ENCODE measurements around the gene SYT9. TPM values are rescaled to one million over a fixed set of nuclear protein-coding genes. Genes with fewer than 3 reads are reported as not detected.

SYT9 gene
- polyA plus RNA-seq, 1 of the 3 experiments (the other 2 are of a cell fraction): 0.10 TPM

DNA sequence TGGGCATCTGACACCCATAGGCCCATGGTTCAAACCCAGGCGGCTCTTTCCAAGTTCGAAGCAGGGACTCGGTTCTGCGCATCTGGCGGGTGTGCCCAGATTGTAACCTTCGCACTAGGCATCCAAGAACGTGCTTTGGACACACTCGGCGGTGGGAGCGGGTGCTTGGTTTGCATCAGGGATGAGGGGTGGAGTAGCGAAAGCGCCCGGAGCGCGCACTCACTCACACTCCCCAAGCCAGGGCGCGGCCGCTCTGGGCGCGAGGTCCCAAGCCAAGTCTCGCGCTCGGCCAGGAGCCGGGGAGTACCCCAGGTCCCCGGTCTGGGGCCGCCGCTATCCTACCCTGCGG, 243 bp upstream of the SYT9 start:
- no peaks in the 10 kb centered on the region for H3K79me2 ChIP-seq (ENCODE audit: insufficient read depth)
- H3K4me1 ChIP-seq (ENCODE audit: control insufficient read depth in 1 of 2, insufficient read depth in 2 of 2, low read depth in 1 of 2, low read length in 1 of 2): peaks cover 0 to 7% of the 10 kb centered on the region in 2 experiments; a peak in 1 of 4 replicates
- ChIA-PET POLR2A (no interaction called here), CTCF (interaction anchor here (1.0 to 1.5 kb wide), 3 partner anchors 9 to 414 kb away, joined by 3 to 6 read pairs (median 4); no protein-coding TSS in a partner anchor)
- H3F3A ChIP-seq (replicated peaks; ENCODE audit: insufficient read depth): no peaks in the 10 kb centered on the region
- TF ChIP-seq SMC3 (IDR thresholded peaks at IDR 0.05; ENCODE audit: low read depth, low read length): no peak
- no peak for TF ChIP-seq TAF1 (IDR thresholded peaks at IDR 0.05; ENCODE audit: borderline replicate concordance, low read depth, low read length)
- no peak for TF ChIP-seq YY1 (IDR thresholded peaks at IDR 0.05; ENCODE audit: low read depth)
- TF ChIP-seq JUND (IDR thresholded peaks at IDR 0.05): no peak
- TF ChIP-seq, protein P1, sequence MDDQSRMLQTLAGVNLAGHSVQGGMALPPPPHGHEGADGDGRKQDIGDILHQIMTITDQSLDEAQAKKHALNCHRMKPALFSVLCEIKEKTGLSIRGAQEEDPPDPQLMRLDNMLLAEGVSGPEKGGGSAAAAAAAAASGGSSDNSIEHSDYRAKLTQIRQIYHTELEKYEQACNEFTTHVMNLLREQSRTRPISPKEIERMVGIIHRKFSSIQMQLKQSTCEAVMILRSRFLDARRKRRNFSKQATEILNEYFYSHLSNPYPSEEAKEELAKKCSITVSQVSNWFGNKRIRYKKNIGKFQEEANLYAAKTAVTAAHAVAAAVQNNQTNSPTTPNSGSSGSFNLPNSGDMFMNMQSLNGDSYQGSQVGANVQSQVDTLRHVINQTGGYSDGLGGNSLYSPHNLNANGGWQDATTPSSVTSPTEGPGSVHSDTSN (IDR thresholded peaks at IDR 0.05): no peak
- TF ChIP-seq RFX5 (IDR thresholded peaks at IDR 0.05; ENCODE audit: low read length): no peak
- TF ChIP-seq RCOR1 (IDR thresholded peaks at IDR 0.05; ENCODE audit: low read length): no peak
- no peak for TF ChIP-seq SIN3A (IDR thresholded peaks at IDR 0.05; ENCODE audit: borderline replicate concordance, low read depth, low read length)
- no peak for TF ChIP-seq POLR2AphosphoS5 (IDR thresholded peaks at IDR 0.05; ENCODE audit: low read depth, low read length)
- no peak for TF ChIP-seq MXI1 (IDR thresholded peaks at IDR 0.05; ENCODE audit: low read depth, low read length)
- TF ChIP-seq, protein P2, sequence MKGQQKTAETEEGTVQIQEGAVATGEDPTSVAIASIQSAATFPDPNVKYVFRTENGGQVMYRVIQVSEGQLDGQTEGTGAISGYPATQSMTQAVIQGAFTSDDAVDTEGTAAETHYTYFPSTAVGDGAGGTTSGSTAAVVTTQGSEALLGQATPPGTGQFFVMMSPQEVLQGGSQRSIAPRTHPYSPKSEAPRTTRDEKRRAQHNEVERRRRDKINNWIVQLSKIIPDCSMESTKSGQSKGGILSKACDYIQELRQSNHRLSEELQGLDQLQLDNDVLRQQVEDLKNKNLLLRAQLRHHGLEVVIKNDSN (IDR thresholded peaks at IDR 0.05; ENCODE audit: borderline replicate concordance, low read depth): no peak
- TF ChIP-seq MEF2A (IDR thresholded peaks at IDR 0.05; ENCODE audit: borderline replicate concordance, low read depth): no peak
- no peak for TF ChIP-seq ELF1 (IDR thresholded peaks at IDR 0.05)
- TF ChIP-seq EP300 (IDR thresholded peaks at IDR 0.05; ENCODE audit: borderline replicate concordance in 1 of 2, low read depth in 1 of 2, low read length in 1 of 2): no peak
- TF ChIP-seq CHD2 (IDR thresholded peaks at IDR 0.05; ENCODE audit: low read length, partially characterized antibody): no peak
- no peak for DNase-seq
- WGBS (ENCODE audit: low lambda C conversion rate): 58% methylated on average over 19 of the region's 28 CpGs
- H3K27ac ChIP-seq (ENCODE audit: low read depth in 2 of 2, low read length in 1 of 2): no peak overlapping the region
- H3K9me3 ChIP-seq: no peaks in the 10 kb centered on the region
- peaks cover 5% of the 10 kb centered on the region; the same call in 1 of the 2 replicates for H3K27me3 ChIP-seq (ENCODE audit: insufficient read depth)
- H4K20me1 ChIP-seq (ENCODE audit: insufficient read depth): no peaks in the 10 kb centered on the region
- H3K36me3 ChIP-seq (replicated peaks in 1 of 2; ENCODE audit: control insufficient read depth in 1 of 2, insufficient read depth in 2 of 2, low read length in 1 of 2): no peaks in the 10 kb centered on the region
- no peak overlapping the region for H2AFZ ChIP-seq (ENCODE audit: low read depth)
- H3K4me3 ChIP-seq (ENCODE audit: low read depth in 2 of 2, low read length in 1 of 2): peak overlapping the region; percentile 48
- H3K4me2 ChIP-seq: peak overlapping the region; percentile 76
- no peak overlapping the region for H3K9ac ChIP-seq
- no peaks in the 10 kb centered on the region for H3K9me2 ChIP-seq

DNA sequence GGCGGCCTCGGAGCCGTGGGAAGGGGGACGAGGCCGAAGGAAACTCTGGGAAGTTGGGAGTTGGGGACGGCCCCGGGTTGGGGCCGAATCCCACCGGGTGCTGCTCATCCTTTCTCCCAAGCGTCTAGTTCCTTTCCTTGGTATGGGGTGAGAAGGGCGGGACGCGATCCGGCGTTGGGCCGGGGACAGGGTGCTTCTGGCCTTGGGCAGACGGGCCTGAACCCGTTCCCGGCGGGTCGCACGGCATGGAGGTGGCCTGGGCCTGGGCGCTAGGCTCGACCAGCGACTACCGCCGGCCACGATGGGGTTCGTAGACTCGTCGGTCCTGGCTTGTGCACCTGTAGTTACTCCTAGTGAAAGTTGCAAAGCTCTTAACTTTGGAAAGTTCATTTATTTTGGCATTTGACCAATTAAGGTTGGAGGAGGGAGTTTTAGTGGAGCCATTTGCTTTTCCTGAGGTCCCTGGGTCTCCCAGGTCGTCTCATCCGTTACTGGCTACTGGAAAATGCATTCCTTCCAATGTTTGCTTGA, 1.0 kb downstream of the SYT9 start:
- Histone ChIP-seq H3K27ac (ENCODE audit: low read depth in 2 of 2, low read length in 1 of 2) (no peak overlapping the region), H3K4me3 (ENCODE audit: low read depth in 2 of 2, low read length in 1 of 2) (peak overlapping the region in 1 of 2 experiments; percentile 48; a peak in 2 of 4 replicates), H3K4me2 (peak overlapping the region; percentile 76; the same call in 1 of the 2 replicates), H4K20me1 (ENCODE audit: insufficient read depth) (no peaks in the 10 kb centered on the region), H3K27me3 (ENCODE audit: insufficient read depth) (peaks cover 5% of the 10 kb centered on the region; the same call in 1 of the 2 replicates), H3K79me2 (ENCODE audit: insufficient read depth) (no peaks in the 10 kb centered on the region), H2AFZ (ENCODE audit: low read depth) (no peak overlapping the region), H3K9ac (no peak overlapping the region), H3K4me1 (ENCODE audit: control insufficient read depth in 1 of 2, insufficient read depth in 2 of 2, low read depth in 1 of 2, low read length in 1 of 2) (peaks cover 0 to 7% of the 10 kb centered on the region in 2 experiments; a peak in 1 of 4 replicates), H3K9me3 (no peaks in the 10 kb centered on the region), H3K36me3 (replicated peaks in 1 of 2; ENCODE audit: control insufficient read depth in 1 of 2, insufficient read depth in 2 of 2, low read length in 1 of 2) (no peaks in the 10 kb centered on the region), H3K9me2 (no peaks in the 10 kb centered on the region), H3F3A (replicated peaks; ENCODE audit: insufficient read depth) (no peaks in the 10 kb centered on the region)
- DNase-seq: no peak
- ChIA-PET POLR2A (no interaction called here), CTCF (interaction anchor here (1.1 to 1.5 kb wide), 3 partner anchors 8 to 97 kb away, joined by 3 to 6 read pairs (median 3); no protein-coding TSS in a partner anchor)
- 42% methylated on average over 14 of the region's 33 CpGs for WGBS (ENCODE audit: low lambda C conversion rate)
- TF ChIP-seq EP300 (IDR thresholded peaks at IDR 0.05; ENCODE audit: borderline replicate concordance in 1 of 2, low read depth in 1 of 2, low read length in 1 of 2) (no peak), SMC3 (IDR thresholded peaks at IDR 0.05; ENCODE audit: low read depth, low read length) (no peak), MEF2A (IDR thresholded peaks at IDR 0.05; ENCODE audit: borderline replicate concordance, low read depth) (no peak), TCF12 (IDR thresholded peaks at IDR 0.05) (no peak), CHD2 (IDR thresholded peaks at IDR 0.05; ENCODE audit: low read length, partially characterized antibody) (no peak), FOXJ3 (CRISPR knock-in tag; IDR thresholded peaks at IDR 0.05) (no peak), RAD21 (IDR thresholded peaks at IDR 0.05; ENCODE audit: low read length) (no peak)
- TF ChIP-seq, protein P2 (IDR thresholded peaks at IDR 0.05; ENCODE audit: borderline replicate concordance, low read depth): no peak
- TF ChIP-seq, protein P3, sequence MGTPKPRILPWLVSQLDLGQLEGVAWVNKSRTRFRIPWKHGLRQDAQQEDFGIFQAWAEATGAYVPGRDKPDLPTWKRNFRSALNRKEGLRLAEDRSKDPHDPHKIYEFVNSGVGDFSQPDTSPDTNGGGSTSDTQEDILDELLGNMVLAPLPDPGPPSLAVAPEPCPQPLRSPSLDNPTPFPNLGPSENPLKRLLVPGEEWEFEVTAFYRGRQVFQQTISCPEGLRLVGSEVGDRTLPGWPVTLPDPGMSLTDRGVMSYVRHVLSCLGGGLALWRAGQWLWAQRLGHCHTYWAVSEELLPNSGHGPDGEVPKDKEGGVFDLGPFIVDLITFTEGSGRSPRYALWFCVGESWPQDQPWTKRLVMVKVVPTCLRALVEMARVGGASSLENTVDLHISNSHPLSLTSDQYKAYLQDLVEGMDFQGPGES (IDR thresholded peaks at IDR 0.05; ENCODE audit: low read depth, low read length): no peak
- TF ChIP-seq, protein P4, sequence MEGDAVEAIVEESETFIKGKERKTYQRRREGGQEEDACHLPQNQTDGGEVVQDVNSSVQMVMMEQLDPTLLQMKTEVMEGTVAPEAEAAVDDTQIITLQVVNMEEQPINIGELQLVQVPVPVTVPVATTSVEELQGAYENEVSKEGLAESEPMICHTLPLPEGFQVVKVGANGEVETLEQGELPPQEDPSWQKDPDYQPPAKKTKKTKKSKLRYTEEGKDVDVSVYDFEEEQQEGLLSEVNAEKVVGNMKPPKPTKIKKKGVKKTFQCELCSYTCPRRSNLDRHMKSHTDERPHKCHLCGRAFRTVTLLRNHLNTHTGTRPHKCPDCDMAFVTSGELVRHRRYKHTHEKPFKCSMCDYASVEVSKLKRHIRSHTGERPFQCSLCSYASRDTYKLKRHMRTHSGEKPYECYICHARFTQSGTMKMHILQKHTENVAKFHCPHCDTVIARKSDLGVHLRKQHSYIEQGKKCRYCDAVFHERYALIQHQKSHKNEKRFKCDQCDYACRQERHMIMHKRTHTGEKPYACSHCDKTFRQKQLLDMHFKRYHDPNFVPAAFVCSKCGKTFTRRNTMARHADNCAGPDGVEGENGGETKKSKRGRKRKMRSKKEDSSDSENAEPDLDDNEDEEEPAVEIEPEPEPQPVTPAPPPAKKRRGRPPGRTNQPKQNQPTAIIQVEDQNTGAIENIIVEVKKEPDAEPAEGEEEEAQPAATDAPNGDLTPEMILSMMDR (IDR thresholded peaks at IDR 0.05): no peak
- TF ChIP-seq, protein P5, sequence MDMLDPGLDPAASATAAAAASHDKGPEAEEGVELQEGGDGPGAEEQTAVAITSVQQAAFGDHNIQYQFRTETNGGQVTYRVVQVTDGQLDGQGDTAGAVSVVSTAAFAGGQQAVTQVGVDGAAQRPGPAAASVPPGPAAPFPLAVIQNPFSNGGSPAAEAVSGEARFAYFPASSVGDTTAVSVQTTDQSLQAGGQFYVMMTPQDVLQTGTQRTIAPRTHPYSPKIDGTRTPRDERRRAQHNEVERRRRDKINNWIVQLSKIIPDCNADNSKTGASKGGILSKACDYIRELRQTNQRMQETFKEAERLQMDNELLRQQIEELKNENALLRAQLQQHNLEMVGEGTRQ (IDR thresholded peaks at IDR 0.05; ENCODE audit: borderline replicate concordance, low read depth, low read length): no peak
